MM.1S (cell line): ENCODE results near the gene LYRM4.

Experiments used
- DNase-seq: peaks from one replicate; pipeline ENCODE4 v3.0.0-alpha.2; 2015
- H2AFZ ChIP-seq: fragments of 300-600 bp; sonication (generic); 2 replicates; pipeline ENCODE4 v1.6.0; 2016; ENCODE audit warnings: antibody characterized with exemption, low read length
- H3F3A ChIP-seq: fragments of 300-600 bp; sonication (generic); 2 replicates; pipeline ENCODE4 v1.6.1; 2016; ENCODE audit warnings: mild to moderate bottlenecking, antibody characterized with exemption, low read length, moderate library complexity, mixed read lengths; ENCODE audit not compliant: insufficient read depth
- H3K27ac ChIP-seq: fragments of 300-600 bp; sonication (generic); 2 replicates; pipeline ENCODE4 v1.5.1; 2016; ENCODE audit warnings: mild to moderate bottlenecking, low read length
- H3K27me3 ChIP-seq: fragments of 300-600 bp; sonication (generic); replicated peaks from 2 replicates; pipeline ENCODE4 v1.6.0; 2016; ENCODE audit warnings: low read length; ENCODE audit not compliant: insufficient read depth
- H3K36me3 ChIP-seq: fragments of 300-600 bp; sonication (generic); replicated peaks from 2 replicates; pipeline ENCODE4 v1.6.1; 2016; ENCODE audit warnings: mild to moderate bottlenecking, low read length, mixed read lengths; ENCODE audit not compliant: insufficient read depth
- H3K4me1 ChIP-seq: fragments of 300-600 bp; sonication (generic); 2 replicates; pipeline ENCODE4 v1.6.1; 2016; ENCODE audit warnings: low read length, mixed read lengths
- H3K4me2 ChIP-seq: fragments of 300-600 bp; sonication (generic); 2 replicates; pipeline ENCODE4 v1.6.0; 2016; ENCODE audit warnings: low read depth, low read length
- H3K4me3 ChIP-seq: fragments of 300-600 bp; sonication (generic); 2 replicates; pipeline ENCODE4 v1.5.1; 2016; ENCODE audit warnings: low read length, mixed read lengths
- H3K79me2 ChIP-seq: fragments of 300-600 bp; sonication (generic); 2 replicates; pipeline ENCODE4 v1.6.1; 2016; ENCODE audit warnings: mixed run types, low read length, mixed read lengths
- H3K9ac ChIP-seq: fragments of 300-600 bp; sonication (generic); 2 replicates; pipeline ENCODE4 v1.6.1; 2016; ENCODE audit warnings: low read length, mixed read lengths
- H3K9me2 ChIP-seq: fragments of 300-600 bp; sonication (generic); replicated peaks from 2 replicates; pipeline ENCODE4 v1.6.1; 2016; ENCODE audit warnings: mild to moderate bottlenecking, low read length, mixed read lengths; ENCODE audit not compliant: insufficient read depth
- H3K9me3 ChIP-seq: fragments of 300-600 bp; sonication (generic); replicated peaks from 2 replicates; pipeline ENCODE4 v1.6.1; 2016; ENCODE audit warnings: mild to moderate bottlenecking, low read length, mixed read lengths; ENCODE audit not compliant: insufficient read depth
- H4K20me1 ChIP-seq: fragments of 300-600 bp; sonication (generic); 2 replicates; pipeline ENCODE4 v1.6.1; 2016; ENCODE audit warnings: mild to moderate bottlenecking, low read length, moderate library complexity, mixed read lengths; ENCODE audit not compliant: insufficient read depth
- CTCF ChIP-seq: fragments of 300-600 bp; sonication (generic); IDR thresholded peaks from 2 replicates; pipeline ENCODE4 v1.5.1; 2016; ENCODE audit warnings: antibody characterized with exemption, low read length, mixed read lengths
- EZH2 ChIP-seq: fragments of 300-600 bp; sonication (generic); optimal IDR thresholded peaks from 2 replicates; pipeline ENCODE3; 2017; ENCODE audit warnings: low read depth, mild to moderate bottlenecking, antibody characterized with exemption, low read length, mixed read lengths
- EZH2phosphoT487 ChIP-seq: fragments of 300-600 bp; sonication (generic); IDR thresholded peaks from 2 replicates; pipeline ENCODE4 v1.6.1; 2018; ENCODE audit warnings: antibody characterized with exemption, low read length

Gene LYRM4

DNA sequence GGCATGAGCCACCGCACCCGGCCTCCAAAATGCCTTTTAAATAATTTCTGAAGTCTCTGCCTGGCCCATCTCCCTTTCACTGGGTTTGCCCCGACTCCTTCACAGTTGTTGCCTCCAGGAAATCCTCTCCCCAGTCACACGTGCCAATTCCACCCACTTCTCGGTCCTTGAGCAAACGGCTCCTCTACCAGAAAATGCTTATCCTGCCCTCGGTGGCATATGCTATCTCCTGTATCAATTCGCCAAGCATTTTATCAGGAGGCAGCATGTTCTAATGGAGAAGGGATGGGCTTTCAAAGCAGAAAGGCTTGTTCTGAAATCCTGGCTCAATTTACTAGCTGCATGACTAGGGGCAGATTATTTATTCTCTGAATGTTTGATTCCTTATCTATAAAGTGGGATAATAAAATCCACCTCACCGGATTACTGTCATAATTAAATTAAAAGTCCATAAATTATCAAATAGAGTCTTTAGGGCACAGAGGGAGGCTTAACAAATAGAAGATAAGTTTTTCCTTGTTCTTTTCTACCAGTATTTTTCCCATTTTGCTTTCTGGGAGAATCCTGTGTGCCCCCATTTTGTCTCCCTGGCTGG, 109.3 kb downstream of the LYRM4 start:
- Histone ChIP-seq H3F3A (no peaks in the 10 kb centered on the region), H3K9me2 (no peaks in the 10 kb centered on the region), H3K9ac (no peak overlapping the region), H2AFZ (no peak overlapping the region), H3K36me3 (no peaks in the 10 kb centered on the region), H3K27ac (no peak overlapping the region), H3K4me1 (no peaks in the 10 kb centered on the region), H3K4me3 (no peak overlapping the region), H3K9me3 (no peaks in the 10 kb centered on the region), H3K27me3 (no peaks in the 10 kb centered on the region), H3K4me2 (no peak overlapping the region), H3K79me2 (peaks cover 3% of the 10 kb centered on the region; the same call in 1 of the 2 replicates), H4K20me1 (no peaks in the 10 kb centered on the region)
- no peak for DNase-seq
- no peak for TF ChIP-seq EZH2
- TF ChIP-seq EZH2phosphoT487, result no peak
- TF ChIP-seq CTCF, result no peak

- H3F3A ChIP-seq, result no peaks in the 10 kb centered on the region
- no peaks in the 10 kb centered on the region for H3K27me3 ChIP-seq
- H3K9ac ChIP-seq, result no peak overlapping the region
- H2AFZ ChIP-seq, result no peak overlapping the region
- H3K4me1 ChIP-seq, result no peaks in the 10 kb centered on the region
- no peaks in the 10 kb centered on the region for H3K9me3 ChIP-seq
- no peak overlapping the region for H3K4me3 ChIP-seq
- no peaks in the 10 kb centered on the region for H3K9me2 ChIP-seq
- H3K79me2 ChIP-seq, result peaks cover 3% of the 10 kb centered on the region; the same call in 1 of the 2 replicates
- H3K36me3 ChIP-seq, result no peaks in the 10 kb centered on the region
- H3K27ac ChIP-seq, result no peak overlapping the region
- H3K4me2 ChIP-seq, result no peak overlapping the region
- DNase-seq, result no peak
- TF ChIP-seq EZH2, result no peak
- no peak for TF ChIP-seq EZH2phosphoT487
- TF ChIP-seq CTCF, result no peak
- no peaks in the 10 kb centered on the region for H4K20me1 ChIP-seq
Observed at GRCh38 chr6:5150551-5151075, 110.1 kb downstream of the LYRM4 start.

GRCh38 chr6:5149891-5150290, 110.9 kb downstream of the LYRM4 start:
- no peaks in the 10 kb centered on the region for H3F3A ChIP-seq
- DNase-seq, result no peak
- no peak overlapping the region for H3K4me2 ChIP-seq
- no peaks in the 10 kb centered on the region for H3K9me3 ChIP-seq
- no peaks in the 10 kb centered on the region for H4K20me1 ChIP-seq
- H3K4me3 ChIP-seq, result no peak overlapping the region
- no peaks in the 10 kb centered on the region for H3K36me3 ChIP-seq
- H3K9ac ChIP-seq, result no peak overlapping the region
- H3K79me2 ChIP-seq, result peaks cover 3% of the 10 kb centered on the region; the same call in 1 of the 2 replicates
- H3K4me1 ChIP-seq, result no peaks in the 10 kb centered on the region
- no peaks in the 10 kb centered on the region for H3K9me2 ChIP-seq
- no peak overlapping the region for H3K27ac ChIP-seq
- H3K27me3 ChIP-seq, result no peaks in the 10 kb centered on the region
- H2AFZ ChIP-seq, result no peak overlapping the region
- TF ChIP-seq CTCF (no peak), EZH2 (no peak), EZH2phosphoT487 (no peak)
